Measurements from ENCODE around the gene KIF24.
"Not testable (repeated sequence)": the region's sequence is repeated elsewhere in the genome, so short reads cannot be mapped to it uniquely, and the experiment has no call there.

DNA sequence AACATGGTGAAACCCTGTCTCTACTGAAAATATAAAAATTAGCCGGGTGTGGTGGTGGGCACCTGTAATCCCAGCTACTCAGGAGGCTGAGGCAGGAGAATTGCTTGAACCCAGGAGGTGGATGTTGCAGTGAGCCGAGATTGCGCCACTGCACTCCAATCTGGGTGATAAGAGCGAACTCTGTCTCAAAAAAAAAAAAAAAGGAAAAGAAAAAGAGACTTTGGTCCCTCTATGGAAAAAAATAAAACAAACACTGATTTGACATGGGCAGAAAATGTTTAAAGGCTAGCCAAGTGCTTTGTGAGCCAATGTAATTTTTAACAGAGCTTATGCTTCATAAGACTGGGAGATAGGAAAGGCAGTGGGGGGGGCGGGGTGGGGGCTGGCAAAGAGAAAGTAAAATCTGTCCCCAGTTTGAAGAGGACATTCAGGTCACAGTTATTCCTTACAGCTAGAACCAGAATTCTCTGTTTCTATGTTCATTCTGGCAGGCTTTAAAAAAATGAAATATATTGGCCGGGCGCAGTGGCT is 23.1 kb upstream of the KIF24 start:
- TF ChIP-seq, protein P1, sequence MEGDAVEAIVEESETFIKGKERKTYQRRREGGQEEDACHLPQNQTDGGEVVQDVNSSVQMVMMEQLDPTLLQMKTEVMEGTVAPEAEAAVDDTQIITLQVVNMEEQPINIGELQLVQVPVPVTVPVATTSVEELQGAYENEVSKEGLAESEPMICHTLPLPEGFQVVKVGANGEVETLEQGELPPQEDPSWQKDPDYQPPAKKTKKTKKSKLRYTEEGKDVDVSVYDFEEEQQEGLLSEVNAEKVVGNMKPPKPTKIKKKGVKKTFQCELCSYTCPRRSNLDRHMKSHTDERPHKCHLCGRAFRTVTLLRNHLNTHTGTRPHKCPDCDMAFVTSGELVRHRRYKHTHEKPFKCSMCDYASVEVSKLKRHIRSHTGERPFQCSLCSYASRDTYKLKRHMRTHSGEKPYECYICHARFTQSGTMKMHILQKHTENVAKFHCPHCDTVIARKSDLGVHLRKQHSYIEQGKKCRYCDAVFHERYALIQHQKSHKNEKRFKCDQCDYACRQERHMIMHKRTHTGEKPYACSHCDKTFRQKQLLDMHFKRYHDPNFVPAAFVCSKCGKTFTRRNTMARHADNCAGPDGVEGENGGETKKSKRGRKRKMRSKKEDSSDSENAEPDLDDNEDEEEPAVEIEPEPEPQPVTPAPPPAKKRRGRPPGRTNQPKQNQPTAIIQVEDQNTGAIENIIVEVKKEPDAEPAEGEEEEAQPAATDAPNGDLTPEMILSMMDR (IDR thresholded peaks at IDR 0.05): not testable (repeated sequence)
- TF ChIP-seq POLR2A (IDR thresholded peaks at IDR 0.05): not testable (repeated sequence)
